GM23338 (cell line): ENCODE measurements around the gene PRPSAP1. TPM values are rescaled to one million over a fixed set of nuclear protein-coding genes. Genes with fewer than 3 reads are reported as not detected.

Experiments used
- ATAC-seq: fragments of 200-7000 bp; cut with Tn5 transposase; 3 replicates; pipeline ENCODE4 v1.9.1; 2020
- DNase-seq: peaks from one replicate; pipeline ENCODE4 v3.0.0-alpha.2; 2015; ENCODE audit warnings: low spot score
- H2AFZ ChIP-seq: fragments of 200-600 bp; sonication (generic); 2 replicates; pipeline ENCODE4 v1.8.0; 2016; ENCODE audit warnings: antibody characterized with exemption, mild to moderate bottlenecking, moderate library complexity
- H3F3A ChIP-seq: fragments of 200-600 bp; sonication (generic); replicated peaks from 2 replicates; pipeline ENCODE4 v1.8.0; 2017; ENCODE audit warnings: antibody characterized with exemption, mixed run types, low read depth
- H3K27ac ChIP-seq: fragments of 200-600 bp; sonication (generic); 2 replicates; pipeline ENCODE4 v1.6.1; 2016; ENCODE audit warnings: low read depth
- H3K27me3 ChIP-seq: fragments of 200-600 bp; sonication (generic); 2 replicates; pipeline ENCODE4 v1.8.0; 2016; ENCODE audit warnings: mild to moderate bottlenecking, mixed run types, moderate library complexity; ENCODE audit not compliant: insufficient read depth
- H3K36me3 ChIP-seq: fragments of 200-600 bp; sonication (generic); 2 replicates; pipeline ENCODE4 v1.8.0; 2016; ENCODE audit warnings: mild to moderate bottlenecking; ENCODE audit not compliant: insufficient read depth
- H3K4me1 ChIP-seq: fragments of 200-600 bp; sonication (generic); 2 replicates; pipeline ENCODE4 v1.8.0; 2016; ENCODE audit warnings: mild to moderate bottlenecking, moderate library complexity; ENCODE audit not compliant: insufficient read depth
- H3K4me2 ChIP-seq: fragments of 200-600 bp; sonication (generic); 2 replicates; pipeline ENCODE4 v1.7.1; 2017; ENCODE audit warnings: mixed run types
- H3K4me3 ChIP-seq: fragments of 200-600 bp; sonication (generic); 2 replicates; pipeline ENCODE4 v1.6.1; 2016; ENCODE audit warnings: mixed run types
- H3K79me2 ChIP-seq: fragments of 200-600 bp; sonication (generic); replicated peaks from 2 replicates; pipeline ENCODE4 v1.8.0; 2017; ENCODE audit warnings: mild to moderate bottlenecking; ENCODE audit not compliant: insufficient read depth
- H3K9me2 ChIP-seq: fragments of 200-600 bp; sonication (generic); 2 replicates; pipeline ENCODE4 v1.8.0; 2017; ENCODE audit not compliant: insufficient read depth
- H4K20me1 ChIP-seq: fragments of 200-600 bp; sonication (generic); replicated peaks from 2 replicates; pipeline ENCODE4 v1.8.0; 2017; ENCODE audit warnings: mild to moderate bottlenecking; ENCODE audit not compliant: insufficient read depth
- H3K27ac Mint-ChIP-seq: 2 replicates; pipeline ENCODE4 v1.8.0; 2020; ENCODE audit warnings: inconsistent platforms, mild to moderate bottlenecking, moderate library complexity, mixed read lengths
- H3K27me3 Mint-ChIP-seq: 3 replicates; pipeline ENCODE4 v1.8.0; 2022; ENCODE audit warnings: low read depth, mild to moderate bottlenecking, moderate library complexity, mixed read lengths, inconsistent platforms; ENCODE audit not compliant: insufficient read depth, poor library complexity
- H3K36me3 Mint-ChIP-seq: 3 replicates; pipeline ENCODE4 v1.8.0; 2021; ENCODE audit warnings: low read depth, mild to moderate bottlenecking, inconsistent platforms, moderate library complexity, mixed read lengths
- H3K4me1 Mint-ChIP-seq: 3 replicates; pipeline ENCODE4 v1.8.0; 2020; ENCODE audit warnings: mild to moderate bottlenecking, inconsistent platforms, mixed read lengths
- H3K4me3 Mint-ChIP-seq: 3 replicates; pipeline ENCODE4 v1.8.0; 2021; ENCODE audit warnings: moderate library complexity, mild to moderate bottlenecking, inconsistent platforms, mixed read lengths
- H3K9me3 Mint-ChIP-seq: 3 replicates; pipeline ENCODE4 v1.8.0; 2020; ENCODE audit warnings: moderate library complexity, mild to moderate bottlenecking, inconsistent platforms, mixed read lengths
- CREB1 ChIP-seq: fragments of 250-450 bp; sonication (Bioruptor Pico); IDR thresholded peaks from 2 replicates; pipeline ENCODE4 v1.5.0; 2020; ENCODE audit warnings: low read depth, mild to moderate bottlenecking, moderate library complexity
- ETS1 ChIP-seq: IDR thresholded peaks from 2 replicates; pipeline ENCODE4 v1.6.1; 2016; ENCODE audit warnings: antibody characterized with exemption
- EZH2 ChIP-seq: fragments of 200-600 bp; sonication (generic); IDR thresholded peaks from one replicate; pipeline ENCODE4 v1.8.0; 2017; ENCODE audit warnings: antibody characterized with exemption, mild to moderate bottlenecking, low read depth; ENCODE audit not compliant: unreplicated experiment
- EZH2phosphoT487 ChIP-seq: fragments of 200-600 bp; sonication (generic); IDR thresholded peaks from one replicate; pipeline ENCODE4 v1.8.1; 2018; ENCODE audit warnings: antibody characterized with exemption; ENCODE audit not compliant: unreplicated experiment
- JUNB ChIP-seq: IDR thresholded peaks from one replicate; pipeline ENCODE4 v1.6.1; 2016; ENCODE audit warnings: antibody characterized with exemption; ENCODE audit not compliant: unreplicated experiment
- NANOG ChIP-seq: IDR thresholded peaks from 2 replicates; pipeline ENCODE4 v1.6.1; 2016; ENCODE audit warnings: antibody characterized with exemption, borderline replicate concordance
- POLR2AphosphoS5 ChIP-seq: IDR thresholded peaks from 2 replicates; pipeline ENCODE4 v1.6.1; 2016; ENCODE audit warnings: antibody characterized with exemption, low read depth
- STAT1 ChIP-seq: IDR thresholded peaks from one replicate; pipeline ENCODE4 v1.6.1; 2016; ENCODE audit warnings: antibody characterized with exemption; ENCODE audit not compliant: unreplicated experiment
- ZNF114 ChIP-seq: fragments of 250-450 bp; sonication (Bioruptor Pico); IDR thresholded peaks from 2 replicates; pipeline ENCODE4 v1.5.0; 2020; ENCODE audit warnings: mild to moderate bottlenecking, moderate library complexity
- ZNF331 ChIP-seq: fragments of 250-450 bp; sonication (Bioruptor Pico); IDR thresholded peaks from 2 replicates; pipeline ENCODE4 v1.5.0; 2020; ENCODE audit warnings: low read depth, mild to moderate bottlenecking, moderate library complexity
- ZNF462 ChIP-seq: fragments of 250-450 bp; sonication (Bioruptor Pico); IDR thresholded peaks from 2 replicates; pipeline ENCODE4 v1.5.0; 2020; ENCODE audit warnings: mild to moderate bottlenecking, moderate library complexity
- polyA plus RNA-seq: library from polyadenylated mRNA; unstranded; fragments of >200 nt; fragmentation: Nextera tagmentation; extraction: Ambion mirVana; gene quantifications from 2 replicates; pipeline ENCODE4 v1.2.1, GENCODE V29; 2016
- total RNA-seq: library from RNA; depleted of rRNA; stranded (reverse); fragments of >200 nt; shearing (Covaris generic); gene quantifications from 2 replicates; pipeline ENCODE4 v1.2.3, GENCODE V29; 2014
- TF ChIP-seq, protein P1 (sequence below): IDR thresholded peaks from one replicate; pipeline ENCODE4 v1.6.1; 2018; ENCODE audit warnings: antibody characterized with exemption; ENCODE audit not compliant: unreplicated experiment
- TF ChIP-seq, protein P2 (sequence below), 2 experiments: fragments of 200-600 bp in 1 of 2; sonication (generic) in 1 of 2; conservative IDR thresholded peaks; 2 replicates each; pipeline versions ENCODE4 v1.5.1 to v1.6.1; 2016 to 2017; ENCODE audit warnings: antibody characterized with exemption in 2 of 2, low read depth in 2 of 2, mild to moderate bottlenecking in 2 of 2, moderate library complexity in 1 of 2

The PRPSAP1 gene
- total and polyA plus RNA-seq, 2 experiments from 2014 or later = 39.5 to 58.8 TPM

GRCh38 chr17:76354317-76354729, 607 bp upstream of the PRPSAP1 start:
- peaks cover 7% of the 10 kb centered on the region for H3K4me1 ChIP-seq
- peaks cover 4% of the 10 kb centered on the region; the same call in 1 of the 2 replicates for H4K20me1 ChIP-seq
- H3K27me3 ChIP-seq = no peaks in the 10 kb centered on the region
- H3K9me2 ChIP-seq = no peaks in the 10 kb centered on the region
- no peak for DNase-seq
- H3K4me3 ChIP-seq = peak overlapping the region; percentile 88
- H3K4me3 Mint-ChIP-seq = peak overlapping the region; percentile 95
- peak overlapping the region; percentile 89; the same call in 1 of the 2 replicates for H2AFZ ChIP-seq
- H3K36me3 Mint-ChIP-seq = peaks cover 2% of the 10 kb centered on the region; the same call in 2 of the 3 replicates
- peaks cover 17% of the 10 kb centered on the region for H3K27me3 Mint-ChIP-seq
- no peak for ATAC-seq
- H3F3A ChIP-seq = no peaks in the 10 kb centered on the region
- no peaks in the 10 kb centered on the region for H3K9me3 Mint-ChIP-seq
- H3K36me3 ChIP-seq = no peaks in the 10 kb centered on the region
- TF ChIP-seq ETS1 = no peak
- no peak for TF ChIP-seq EZH2
- TF ChIP-seq POLR2AphosphoS5 = no peak
- TF ChIP-seq CREB1 (CRISPR knock-in tag) = no peak
- no peak for TF ChIP-seq EZH2phosphoT487
- no peak for TF ChIP-seq ZNF462 (CRISPR knock-in tag)
- TF ChIP-seq, protein P1, sequence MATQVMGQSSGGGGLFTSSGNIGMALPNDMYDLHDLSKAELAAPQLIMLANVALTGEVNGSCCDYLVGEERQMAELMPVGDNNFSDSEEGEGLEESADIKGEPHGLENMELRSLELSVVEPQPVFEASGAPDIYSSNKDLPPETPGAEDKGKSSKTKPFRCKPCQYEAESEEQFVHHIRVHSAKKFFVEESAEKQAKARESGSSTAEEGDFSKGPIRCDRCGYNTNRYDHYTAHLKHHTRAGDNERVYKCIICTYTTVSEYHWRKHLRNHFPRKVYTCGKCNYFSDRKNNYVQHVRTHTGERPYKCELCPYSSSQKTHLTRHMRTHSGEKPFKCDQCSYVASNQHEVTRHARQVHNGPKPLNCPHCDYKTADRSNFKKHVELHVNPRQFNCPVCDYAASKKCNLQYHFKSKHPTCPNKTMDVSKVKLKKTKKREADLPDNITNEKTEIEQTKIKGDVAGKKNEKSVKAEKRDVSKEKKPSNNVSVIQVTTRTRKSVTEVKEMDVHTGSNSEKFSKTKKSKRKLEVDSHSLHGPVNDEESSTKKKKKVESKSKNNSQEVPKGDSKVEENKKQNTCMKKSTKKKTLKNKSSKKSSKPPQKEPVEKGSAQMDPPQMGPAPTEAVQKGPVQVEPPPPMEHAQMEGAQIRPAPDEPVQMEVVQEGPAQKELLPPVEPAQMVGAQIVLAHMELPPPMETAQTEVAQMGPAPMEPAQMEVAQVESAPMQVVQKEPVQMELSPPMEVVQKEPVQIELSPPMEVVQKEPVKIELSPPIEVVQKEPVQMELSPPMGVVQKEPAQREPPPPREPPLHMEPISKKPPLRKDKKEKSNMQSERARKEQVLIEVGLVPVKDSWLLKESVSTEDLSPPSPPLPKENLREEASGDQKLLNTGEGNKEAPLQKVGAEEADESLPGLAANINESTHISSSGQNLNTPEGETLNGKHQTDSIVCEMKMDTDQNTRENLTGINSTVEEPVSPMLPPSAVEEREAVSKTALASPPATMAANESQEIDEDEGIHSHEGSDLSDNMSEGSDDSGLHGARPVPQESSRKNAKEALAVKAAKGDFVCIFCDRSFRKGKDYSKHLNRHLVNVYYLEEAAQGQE = no peak
- TF ChIP-seq NANOG = no peak
- TF ChIP-seq, protein P2, sequence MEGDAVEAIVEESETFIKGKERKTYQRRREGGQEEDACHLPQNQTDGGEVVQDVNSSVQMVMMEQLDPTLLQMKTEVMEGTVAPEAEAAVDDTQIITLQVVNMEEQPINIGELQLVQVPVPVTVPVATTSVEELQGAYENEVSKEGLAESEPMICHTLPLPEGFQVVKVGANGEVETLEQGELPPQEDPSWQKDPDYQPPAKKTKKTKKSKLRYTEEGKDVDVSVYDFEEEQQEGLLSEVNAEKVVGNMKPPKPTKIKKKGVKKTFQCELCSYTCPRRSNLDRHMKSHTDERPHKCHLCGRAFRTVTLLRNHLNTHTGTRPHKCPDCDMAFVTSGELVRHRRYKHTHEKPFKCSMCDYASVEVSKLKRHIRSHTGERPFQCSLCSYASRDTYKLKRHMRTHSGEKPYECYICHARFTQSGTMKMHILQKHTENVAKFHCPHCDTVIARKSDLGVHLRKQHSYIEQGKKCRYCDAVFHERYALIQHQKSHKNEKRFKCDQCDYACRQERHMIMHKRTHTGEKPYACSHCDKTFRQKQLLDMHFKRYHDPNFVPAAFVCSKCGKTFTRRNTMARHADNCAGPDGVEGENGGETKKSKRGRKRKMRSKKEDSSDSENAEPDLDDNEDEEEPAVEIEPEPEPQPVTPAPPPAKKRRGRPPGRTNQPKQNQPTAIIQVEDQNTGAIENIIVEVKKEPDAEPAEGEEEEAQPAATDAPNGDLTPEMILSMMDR (conservative IDR thresholded peaks at IDR 0.05; ENCODE audit: low read depth in 2 of 2) = no peak
- TF ChIP-seq JUNB = no peak
- no peak for TF ChIP-seq STAT1
- no peak for TF ChIP-seq ZNF331 (CRISPR knock-in tag)
- TF ChIP-seq ZNF114 (CRISPR knock-in tag) = no peak
- H3K4me1 Mint-ChIP-seq = peaks cover 14% of the 10 kb centered on the region; the same call in 2 of the 3 replicates
- peak overlapping the region; percentile 81 for H3K4me2 ChIP-seq
- H3K79me2 ChIP-seq = peaks cover 26% of the 10 kb centered on the region
- peak overlapping the region; percentile 94; the same call in 1 of the 2 replicates for H3K27ac ChIP-seq
- peak overlapping the region; percentile 100 for H3K27ac Mint-ChIP-seq
